Transverse colon (tissue), 3 donors: Measurements from ENCODE around the gene SCGB1C2.
"Not testable (repeated sequence)": the region's sequence is repeated elsewhere in the genome, so short reads cannot be mapped to it uniquely, and the experiment has no call there.

Source experiments
- POLR2A ChIP-seq: fragments of 450-650 bp; IDR thresholded peaks from one replicate; pipeline ENCODE4 v1.6.1; 2016; ENCODE audit warnings: antibody characterized with exemption, mild to moderate bottlenecking, moderate library complexity
- TF ChIP-seq, protein P1 (sequence below), 5 experiments: fragments of 200-600 bp in 3 of 5; fragments of 450-650 bp in 2 of 5; sonication (generic) in 3 of 5; IDR thresholded peaks; 1 replicate in 2 of 5; 2 replicates in 3 of 5; pipeline ENCODE4 v1.5.1; 2016 to 2017; ENCODE audit warnings: antibody characterized with exemption in 5 of 5, inconsistent platforms in 3 of 5, mild to moderate bottlenecking in 2 of 5, moderate library complexity in 1 of 5

GRCh38 chr17:168614-169013, 31.2 kb downstream of the SCGB1C2 start:
- not testable (repeated sequence) for TF ChIP-seq POLR2A
- TF ChIP-seq, protein P1, sequence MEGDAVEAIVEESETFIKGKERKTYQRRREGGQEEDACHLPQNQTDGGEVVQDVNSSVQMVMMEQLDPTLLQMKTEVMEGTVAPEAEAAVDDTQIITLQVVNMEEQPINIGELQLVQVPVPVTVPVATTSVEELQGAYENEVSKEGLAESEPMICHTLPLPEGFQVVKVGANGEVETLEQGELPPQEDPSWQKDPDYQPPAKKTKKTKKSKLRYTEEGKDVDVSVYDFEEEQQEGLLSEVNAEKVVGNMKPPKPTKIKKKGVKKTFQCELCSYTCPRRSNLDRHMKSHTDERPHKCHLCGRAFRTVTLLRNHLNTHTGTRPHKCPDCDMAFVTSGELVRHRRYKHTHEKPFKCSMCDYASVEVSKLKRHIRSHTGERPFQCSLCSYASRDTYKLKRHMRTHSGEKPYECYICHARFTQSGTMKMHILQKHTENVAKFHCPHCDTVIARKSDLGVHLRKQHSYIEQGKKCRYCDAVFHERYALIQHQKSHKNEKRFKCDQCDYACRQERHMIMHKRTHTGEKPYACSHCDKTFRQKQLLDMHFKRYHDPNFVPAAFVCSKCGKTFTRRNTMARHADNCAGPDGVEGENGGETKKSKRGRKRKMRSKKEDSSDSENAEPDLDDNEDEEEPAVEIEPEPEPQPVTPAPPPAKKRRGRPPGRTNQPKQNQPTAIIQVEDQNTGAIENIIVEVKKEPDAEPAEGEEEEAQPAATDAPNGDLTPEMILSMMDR (IDR thresholded peaks at IDR 0.05) = not testable (repeated sequence)
